OCI-M2 (cell line): Measurements from ENCODE around the gene ZNF76.
"Not testable (repeated sequence)": the region's sequence is repeated elsewhere in the genome, so short reads cannot be mapped to it uniquely, and the experiment has no call there.

Experiments used
- DNase-seq: peaks from one replicate; lab custom pipeline; 2025; ENCODE audit not compliant: unreplicated experiment; lab: John Stamatoyannopoulos, UW

The ZNF76 gene

GRCh38 chr6:35327349-35328027, 68.0 kb downstream of the ZNF76 start:
- DNase-seq: no peak

DNA sequence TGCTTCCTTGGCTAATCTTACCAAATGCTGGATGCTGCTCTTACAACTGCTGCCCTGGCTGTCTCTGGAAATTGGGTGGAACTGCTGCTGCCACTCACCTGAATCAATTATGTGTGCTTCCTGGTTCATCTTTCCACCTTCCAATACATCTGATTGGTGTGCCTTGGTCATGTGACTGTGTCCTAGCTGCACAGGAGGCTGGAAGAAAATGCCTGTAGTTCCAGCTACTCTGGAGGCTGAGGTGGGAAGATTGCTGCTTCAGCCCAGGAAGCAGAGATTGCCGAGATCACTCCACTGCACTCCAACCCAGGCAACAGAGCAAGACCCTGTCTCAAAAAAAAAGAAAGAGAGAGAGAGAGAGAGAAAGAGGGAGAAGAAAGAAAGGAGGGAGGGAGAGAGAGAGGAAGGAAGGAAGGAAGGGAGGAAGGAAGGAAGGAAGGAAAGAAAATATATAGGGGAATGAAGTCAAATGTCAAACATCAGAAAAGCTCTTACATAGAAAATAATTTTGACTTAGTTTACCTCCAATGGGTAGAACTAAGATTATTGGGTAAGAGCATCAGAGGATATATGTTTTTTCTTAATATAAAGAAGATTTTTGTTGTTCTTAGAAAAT, 68.7 kb downstream of the ZNF76 start:
- no peak for DNase-seq

GRCh38 chr6:35328965-35329364, 69.4 kb downstream of the ZNF76 start:
- not testable (repeated sequence) for DNase-seq

GRCh38 chr6:35330541-35331119, 71.1 kb downstream of the ZNF76 start:
- DNase-seq: no peak

DNA sequence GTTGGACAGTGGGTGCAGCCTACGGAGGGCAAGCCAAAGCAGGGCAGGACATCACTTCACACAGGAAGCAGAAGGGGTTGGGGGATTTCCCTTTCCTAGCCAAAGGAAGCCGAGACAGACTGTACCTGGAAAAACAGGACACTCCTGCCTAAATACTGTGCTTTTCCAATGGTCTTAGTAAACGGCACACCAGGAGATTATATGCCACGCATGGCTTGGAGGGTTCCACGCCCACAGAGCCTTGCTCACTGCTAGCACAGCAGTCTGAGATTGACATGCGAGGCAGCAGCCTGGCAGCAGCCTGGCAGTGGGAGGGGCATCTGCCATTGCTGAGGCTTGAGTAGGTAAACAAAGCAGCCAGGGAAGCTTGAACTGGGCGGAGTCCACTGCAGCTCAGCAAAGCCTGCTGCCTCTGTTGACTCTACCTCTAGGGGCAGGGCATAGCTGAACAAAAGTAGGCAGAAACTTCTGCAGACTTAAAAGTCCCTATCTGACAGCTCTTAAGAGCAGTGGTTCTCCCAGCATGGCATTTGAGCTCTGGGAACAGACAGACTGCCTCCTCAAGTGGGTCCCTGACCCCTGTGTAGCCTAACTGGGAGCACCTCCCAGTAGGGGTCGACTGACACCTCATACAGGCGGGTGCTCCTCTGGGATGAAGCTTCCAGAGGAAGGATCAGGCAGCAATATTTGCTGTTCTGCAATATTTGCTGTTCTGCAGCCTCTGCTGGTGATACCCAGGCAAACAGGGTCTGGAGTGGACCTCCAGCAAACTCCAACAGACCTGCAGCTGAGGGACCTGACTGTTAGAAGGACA, 72.7 kb downstream of the ZNF76 start:
- DNase-seq: not testable (repeated sequence)

DNA sequence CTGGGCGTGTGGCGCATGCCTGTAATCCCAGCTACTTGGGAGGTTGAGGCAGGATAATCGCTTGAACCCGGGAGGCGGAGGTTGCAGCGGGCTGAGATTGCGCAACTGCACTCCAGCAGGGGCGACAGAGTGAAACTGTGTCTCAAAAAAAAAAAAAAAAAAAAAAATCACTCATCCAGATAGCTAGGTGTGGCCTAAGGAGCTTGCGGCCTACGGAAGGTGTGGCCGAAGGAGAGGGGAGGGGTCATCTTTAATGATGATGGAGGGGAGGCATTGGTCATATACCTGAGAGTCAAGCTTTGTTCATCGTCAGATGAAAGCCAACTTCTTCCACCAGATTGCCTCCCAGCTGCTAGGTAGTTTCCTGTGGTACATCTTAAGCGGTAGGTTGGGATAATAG, 82.0 kb downstream of the ZNF76 start:
- DNase-seq: no peak

DNA sequence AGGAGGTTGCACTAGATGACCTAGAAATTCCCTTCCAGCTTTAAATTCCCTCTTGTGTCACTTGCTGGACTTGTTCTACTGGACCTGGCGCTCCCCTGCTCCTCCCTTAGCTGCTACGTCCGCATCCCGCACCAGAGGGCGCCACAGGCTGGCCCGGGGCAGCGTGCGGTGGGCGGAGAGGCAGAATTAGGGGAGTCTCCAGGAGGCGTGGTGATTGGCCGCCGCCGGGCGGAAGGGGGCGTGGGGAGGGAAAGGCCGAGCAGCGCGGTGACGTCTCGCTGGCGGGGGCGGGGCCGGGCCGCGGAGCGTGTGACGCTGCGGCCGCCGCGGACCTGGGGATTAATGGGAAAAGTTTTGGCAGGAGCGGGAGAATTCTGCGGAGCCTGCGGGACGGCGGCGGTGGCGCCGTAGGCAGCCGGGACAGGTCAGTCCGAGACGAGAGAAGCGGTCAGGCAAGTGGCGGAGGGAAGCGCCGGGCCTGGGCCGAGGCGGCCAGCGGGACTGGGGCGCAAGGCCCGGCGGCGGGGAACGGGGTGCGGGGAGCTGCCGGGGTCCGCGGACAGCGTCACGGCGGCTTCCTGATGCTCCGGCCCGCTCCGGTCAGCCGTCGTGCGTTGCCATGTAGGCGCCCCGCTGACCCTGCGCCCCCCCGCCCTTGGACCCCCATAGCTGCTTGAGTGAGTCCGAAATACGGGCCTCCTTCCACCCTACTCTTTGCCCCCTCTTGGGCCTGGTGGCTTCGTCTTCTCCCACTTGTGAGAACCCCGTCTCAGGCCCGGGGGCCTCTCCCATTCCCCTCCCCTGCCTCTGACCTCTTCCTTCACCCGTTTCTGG, 82.9 kb downstream of the ZNF76 start, which contains the start of gene PPARD:
PPARD (plus strand) TSS at position 301 of the 834 bp plus-strand sequence. CDS start 68,530 bp downstream, outside the sequence.
- peak; percentile 47 for DNase-seq

GRCh38 chr6:35343092-35343834, 83.7 kb downstream of the ZNF76 start:
- DNase-seq: no peak

- DNase-seq: no peak
Measured at GRCh38 chr6:35343835-35344550, 84.5 kb downstream of the ZNF76 start.
